BE2C (cell line): ENCODE results near the gene SEMA4D.

Experiments used
- DNase-seq: peaks from one replicate; pipeline ENCODE4 v3.0.0-alpha.2; 2020
- H3K27me3 ChIP-seq: fragments of 250-450 bp; sonication (Bioruptor Pico); 2 replicates; pipeline ENCODE4 v1.5.1; 2020; ENCODE audit warnings: mild to moderate bottlenecking
- H3K36me3 ChIP-seq: fragments of 250-450 bp; sonication (Bioruptor Pico); 2 replicates; pipeline ENCODE4 v1.5.1; 2020; ENCODE audit warnings: mild to moderate bottlenecking
- H3K4me1 ChIP-seq: fragments of 250-450 bp; sonication (Bioruptor Pico); 2 replicates; pipeline ENCODE4 v1.5.1; 2020
- H3K4me3 ChIP-seq: 2 replicates; pipeline ENCODE4 v1.5.1; 2011; ENCODE audit warnings: low read depth, low read length
- H3K9me3 ChIP-seq: fragments of 250-450 bp; sonication (Bioruptor Pico); 2 replicates; pipeline ENCODE4 v1.5.1; 2020
- TF ChIP-seq, protein P1 (sequence below): IDR thresholded peaks from 2 replicates; pipeline ENCODE4 v1.5.1; 2012; ENCODE audit warnings: mild to moderate bottlenecking, low read depth, low read length

Gene SEMA4D

DNA sequence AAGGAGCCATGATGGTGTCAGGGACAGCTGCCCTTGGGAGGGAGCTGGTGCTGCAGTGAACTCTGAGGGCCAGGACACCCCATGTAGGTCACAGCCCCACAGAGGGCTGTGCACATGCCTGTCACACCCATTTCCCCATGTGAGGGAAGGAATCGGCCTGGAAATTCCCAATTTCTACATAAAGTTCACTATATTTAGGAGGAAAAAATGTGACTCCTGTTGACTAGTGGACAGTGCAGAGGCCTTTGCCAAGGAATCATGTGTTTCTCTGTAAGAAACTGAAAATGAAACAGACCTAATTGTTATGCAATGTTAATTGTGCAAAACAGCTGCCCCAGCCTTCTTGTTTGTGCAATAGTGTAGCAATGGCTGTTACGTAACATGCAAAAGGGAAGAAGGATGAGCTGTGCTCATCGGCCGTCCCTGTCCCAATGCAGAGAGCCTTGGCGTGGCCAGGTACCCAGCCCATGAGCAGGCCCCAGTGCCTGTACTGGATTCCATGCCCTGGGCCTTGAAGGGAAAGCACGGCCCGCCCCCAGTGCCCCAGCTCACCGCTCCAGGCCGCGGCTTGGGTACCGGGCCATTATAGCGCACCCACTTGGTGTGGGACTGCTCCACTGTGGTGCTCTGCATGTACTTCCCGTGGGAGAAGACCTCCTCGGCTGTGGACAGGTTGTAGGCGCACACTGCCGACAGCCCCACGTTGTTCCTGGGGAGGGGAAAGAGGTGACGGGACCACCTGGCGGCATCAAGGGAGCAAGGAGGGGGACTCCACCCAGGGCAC is 109.6 kb downstream of the SEMA4D start:
- TF ChIP-seq, protein P1, sequence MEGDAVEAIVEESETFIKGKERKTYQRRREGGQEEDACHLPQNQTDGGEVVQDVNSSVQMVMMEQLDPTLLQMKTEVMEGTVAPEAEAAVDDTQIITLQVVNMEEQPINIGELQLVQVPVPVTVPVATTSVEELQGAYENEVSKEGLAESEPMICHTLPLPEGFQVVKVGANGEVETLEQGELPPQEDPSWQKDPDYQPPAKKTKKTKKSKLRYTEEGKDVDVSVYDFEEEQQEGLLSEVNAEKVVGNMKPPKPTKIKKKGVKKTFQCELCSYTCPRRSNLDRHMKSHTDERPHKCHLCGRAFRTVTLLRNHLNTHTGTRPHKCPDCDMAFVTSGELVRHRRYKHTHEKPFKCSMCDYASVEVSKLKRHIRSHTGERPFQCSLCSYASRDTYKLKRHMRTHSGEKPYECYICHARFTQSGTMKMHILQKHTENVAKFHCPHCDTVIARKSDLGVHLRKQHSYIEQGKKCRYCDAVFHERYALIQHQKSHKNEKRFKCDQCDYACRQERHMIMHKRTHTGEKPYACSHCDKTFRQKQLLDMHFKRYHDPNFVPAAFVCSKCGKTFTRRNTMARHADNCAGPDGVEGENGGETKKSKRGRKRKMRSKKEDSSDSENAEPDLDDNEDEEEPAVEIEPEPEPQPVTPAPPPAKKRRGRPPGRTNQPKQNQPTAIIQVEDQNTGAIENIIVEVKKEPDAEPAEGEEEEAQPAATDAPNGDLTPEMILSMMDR = no peak
- Histone ChIP-seq H3K36me3 (no peaks in the 10 kb centered on the region; the same call in 1 of the 2 replicates), H3K4me3 (no peak overlapping the region), H3K4me1 (no peaks in the 10 kb centered on the region), H3K9me3 (no peaks in the 10 kb centered on the region), H3K27me3 (no peaks in the 10 kb centered on the region)
- no peak for DNase-seq

DNA sequence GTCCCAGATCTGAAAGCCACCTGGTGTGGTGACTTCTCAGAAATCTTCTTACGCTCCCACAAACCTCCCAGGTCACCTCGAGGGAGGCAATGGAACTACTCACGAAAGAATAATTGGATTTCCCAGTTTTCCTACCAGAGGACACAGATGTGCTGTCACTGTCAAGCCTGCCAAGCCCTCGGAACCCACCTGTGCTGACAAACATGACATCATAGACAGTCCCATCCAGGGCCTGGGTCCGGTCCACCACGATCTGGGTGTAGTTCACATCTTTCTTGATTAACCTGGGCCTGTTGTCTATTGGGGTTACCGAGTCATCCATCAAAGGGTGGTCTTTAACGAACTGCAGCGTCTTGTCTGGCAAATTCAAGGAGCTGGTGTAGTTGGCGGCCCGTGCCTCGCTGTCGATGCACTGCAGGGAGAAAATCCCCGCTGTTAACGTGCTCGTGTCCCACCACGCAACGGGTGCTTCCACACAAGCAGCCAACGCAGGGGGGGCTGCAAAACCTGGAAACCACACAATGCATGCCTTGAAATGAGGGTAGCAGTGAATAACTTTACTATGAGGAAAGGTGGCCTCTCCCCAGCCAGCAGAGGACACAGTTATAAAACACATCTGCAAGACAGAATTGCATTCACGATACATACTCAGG is 110.6 kb downstream of the SEMA4D start:
- DNase-seq = no peak
- Histone ChIP-seq H3K4me1 (no peaks in the 10 kb centered on the region), H3K36me3 (no peaks in the 10 kb centered on the region; the same call in 1 of the 2 replicates), H3K4me3 (no peak overlapping the region), H3K9me3 (no peaks in the 10 kb centered on the region), H3K27me3 (no peaks in the 10 kb centered on the region)
- TF ChIP-seq, protein P1 = no peak

DNA sequence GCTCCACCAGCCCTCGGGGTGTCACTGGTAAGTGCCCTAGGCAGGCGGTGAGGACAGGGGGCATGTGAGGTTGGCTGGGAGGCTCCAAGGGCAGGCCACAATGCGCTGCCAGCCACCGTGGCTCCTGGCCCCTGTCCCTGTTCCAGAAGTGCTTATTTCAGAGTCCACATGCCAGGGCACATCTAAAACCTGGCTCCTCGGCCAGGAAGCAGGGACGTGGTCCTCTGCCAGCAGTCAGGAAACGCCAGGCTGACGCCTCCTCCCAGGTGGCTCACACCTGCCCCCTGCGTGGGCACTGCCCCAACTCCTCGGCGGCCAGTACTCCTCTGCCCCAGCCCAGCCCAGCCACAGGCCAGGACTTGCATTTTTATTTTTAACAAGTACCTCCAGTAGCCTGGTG is 111.1 kb downstream of the SEMA4D start:
- no peaks in the 10 kb centered on the region; the same call in 1 of the 2 replicates for H3K36me3 ChIP-seq
- no peak overlapping the region for H3K4me3 ChIP-seq
- TF ChIP-seq, protein P1 = no peak
- H3K4me1 ChIP-seq = no peaks in the 10 kb centered on the region
- no peak for DNase-seq
- no peaks in the 10 kb centered on the region for H3K9me3 ChIP-seq
- no peaks in the 10 kb centered on the region for H3K27me3 ChIP-seq

DNA sequence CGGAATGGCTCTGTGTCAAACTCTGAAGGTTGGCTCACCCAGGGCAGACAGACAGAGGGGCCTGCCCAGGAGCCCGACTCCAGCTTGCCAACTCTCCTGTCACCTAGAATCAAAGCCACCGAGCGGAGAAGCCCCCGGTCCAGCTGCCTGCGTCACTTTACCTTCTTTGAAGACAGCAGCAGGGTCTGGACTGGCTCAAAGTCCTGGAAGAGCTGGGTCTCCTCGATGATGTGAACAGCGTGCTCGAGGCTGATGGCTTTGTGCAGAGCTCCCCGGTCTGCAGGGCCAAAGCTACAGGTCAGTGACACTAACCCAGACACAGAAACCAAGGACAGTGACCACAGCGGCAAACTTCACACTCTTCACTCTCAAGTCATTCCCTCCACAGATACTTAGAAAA is 111.7 kb downstream of the SEMA4D start:
- TF ChIP-seq, protein P1 = no peak
- Histone ChIP-seq H3K36me3 (no peaks in the 10 kb centered on the region; the same call in 1 of the 2 replicates), H3K4me3 (no peak overlapping the region), H3K4me1 (no peaks in the 10 kb centered on the region), H3K27me3 (no peaks in the 10 kb centered on the region), H3K9me3 (no peaks in the 10 kb centered on the region)
- no peak for DNase-seq

GRCh38 chr9:89384783-89385182 is 113.1 kb downstream of the SEMA4D start:
- Histone ChIP-seq H3K4me3 (no peak overlapping the region), H3K27me3 (no peaks in the 10 kb centered on the region), H3K36me3 (no peaks in the 10 kb centered on the region; the same call in 1 of the 2 replicates), H3K9me3 (no peaks in the 10 kb centered on the region), H3K4me1 (no peaks in the 10 kb centered on the region)
- no peak for DNase-seq
- TF ChIP-seq, protein P1 = no peak
